Measurements from ENCODE around the gene NIP7.

DNA sequence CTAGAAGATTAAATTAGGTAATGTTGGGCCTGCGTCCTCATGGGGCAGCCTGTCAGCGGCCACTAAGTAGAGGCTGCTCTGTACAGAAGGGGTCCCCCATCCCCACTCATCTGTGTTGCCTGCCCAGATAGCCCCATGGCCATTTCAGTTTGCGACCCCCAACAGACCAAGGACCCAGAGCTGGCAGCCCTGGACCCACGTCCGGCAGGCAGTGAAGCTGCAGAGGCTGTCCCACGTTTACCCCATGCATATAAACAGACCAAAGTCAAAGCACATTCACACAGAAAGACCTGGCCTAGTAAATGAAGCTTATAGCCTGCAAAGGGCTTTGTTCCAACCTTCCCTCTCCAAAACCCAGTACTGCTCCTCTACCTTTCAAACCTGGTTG lies 13.8 kb upstream of the NIP7 start:
- TF ChIP-seq RNF2 (IDR thresholded peaks at IDR 0.05; ENCODE audit: borderline replicate concordance, low read depth, low read length, missing control alignments, poor library complexity, severe bottlenecking) (no peak), ZNF274 (IDR thresholded peaks at IDR 0.05; ENCODE audit: borderline replicate concordance, extremely low read depth, low read length) (no peak), MAX (IDR thresholded peaks at IDR 0.05) (no peak), NANOG (IDR thresholded peaks at IDR 0.05; ENCODE audit: insufficient read depth, low read depth, low read length, poor library complexity, severe bottlenecking) (no peak), EZH2 (IDR thresholded peaks at IDR 0.05; ENCODE audit: low read depth, low read length, severe bottlenecking) (no peak), TAF1 (IDR thresholded peaks at IDR 0.05; ENCODE audit: low read depth, low read length) (no peak), POLR2A (IDR thresholded peaks at IDR 0.05; ENCODE audit: control extremely low read depth in 1 of 2, low read depth in 2 of 2, low read length in 2 of 2) (no peak), GABPA (IDR thresholded peaks at IDR 0.05; ENCODE audit: borderline replicate concordance, insufficient read depth, low read length) (no peak), MAFK (IDR thresholded peaks at IDR 0.05; ENCODE audit: low read depth, low read length) (no peak), GTF2F1 (IDR thresholded peaks at IDR 0.05; ENCODE audit: borderline replicate concordance, low read depth, low read length) (no peak), RAD21 (IDR thresholded peaks at IDR 0.05 in 1 of 2, conservative IDR thresholded peaks at IDR 0.05 in 1 of 2; ENCODE audit: low read depth in 2 of 2, low read length in 2 of 2) (no peak), CHD1 (IDR thresholded peaks at IDR 0.05; ENCODE audit: low read depth, low read length) (no peak)
- TF ChIP-seq, protein P1, sequence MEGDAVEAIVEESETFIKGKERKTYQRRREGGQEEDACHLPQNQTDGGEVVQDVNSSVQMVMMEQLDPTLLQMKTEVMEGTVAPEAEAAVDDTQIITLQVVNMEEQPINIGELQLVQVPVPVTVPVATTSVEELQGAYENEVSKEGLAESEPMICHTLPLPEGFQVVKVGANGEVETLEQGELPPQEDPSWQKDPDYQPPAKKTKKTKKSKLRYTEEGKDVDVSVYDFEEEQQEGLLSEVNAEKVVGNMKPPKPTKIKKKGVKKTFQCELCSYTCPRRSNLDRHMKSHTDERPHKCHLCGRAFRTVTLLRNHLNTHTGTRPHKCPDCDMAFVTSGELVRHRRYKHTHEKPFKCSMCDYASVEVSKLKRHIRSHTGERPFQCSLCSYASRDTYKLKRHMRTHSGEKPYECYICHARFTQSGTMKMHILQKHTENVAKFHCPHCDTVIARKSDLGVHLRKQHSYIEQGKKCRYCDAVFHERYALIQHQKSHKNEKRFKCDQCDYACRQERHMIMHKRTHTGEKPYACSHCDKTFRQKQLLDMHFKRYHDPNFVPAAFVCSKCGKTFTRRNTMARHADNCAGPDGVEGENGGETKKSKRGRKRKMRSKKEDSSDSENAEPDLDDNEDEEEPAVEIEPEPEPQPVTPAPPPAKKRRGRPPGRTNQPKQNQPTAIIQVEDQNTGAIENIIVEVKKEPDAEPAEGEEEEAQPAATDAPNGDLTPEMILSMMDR (IDR thresholded peaks at IDR 0.05; ENCODE audit: control extremely low read depth in 1 of 3, insufficient read depth in 1 of 3, low read depth in 1 of 3, low read length in 3 of 3) = no peak
